ENCODE measurements around the gene AOPEP.

DNA sequence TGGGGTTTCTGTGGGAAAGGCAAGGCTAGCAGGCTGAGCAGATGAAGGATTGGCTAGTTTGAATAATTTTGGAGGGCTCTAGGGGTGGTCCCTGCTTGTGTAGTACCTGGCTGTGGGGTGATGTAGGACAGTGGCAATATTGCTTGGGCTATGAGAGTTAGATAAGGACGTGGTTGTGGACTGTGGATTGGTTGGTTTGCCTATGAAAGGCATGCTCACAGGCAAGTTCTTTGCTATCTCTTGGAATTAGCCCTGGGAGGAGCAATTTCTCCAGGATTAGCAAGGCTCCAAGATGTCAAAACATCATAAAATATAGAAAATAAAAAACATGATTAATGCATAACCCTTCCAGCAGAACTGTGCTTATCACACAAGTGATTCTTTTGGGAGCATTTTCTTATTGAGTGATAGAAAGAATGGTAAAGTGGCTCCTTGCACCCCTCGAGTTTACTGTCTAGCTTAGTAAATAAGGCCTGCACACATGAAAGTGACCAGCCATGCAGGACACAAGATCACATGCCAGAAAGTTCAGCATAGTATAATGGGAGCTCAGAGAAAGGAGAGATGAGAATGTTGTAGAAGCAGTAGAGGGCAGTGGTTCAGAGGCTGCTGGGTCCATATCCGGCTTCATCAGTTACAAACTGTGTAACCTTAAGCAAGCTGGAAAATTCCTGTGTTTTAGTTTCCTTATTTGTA lies 13.8 kb downstream of the AOPEP start:
- TF ChIP-seq, protein P1, sequence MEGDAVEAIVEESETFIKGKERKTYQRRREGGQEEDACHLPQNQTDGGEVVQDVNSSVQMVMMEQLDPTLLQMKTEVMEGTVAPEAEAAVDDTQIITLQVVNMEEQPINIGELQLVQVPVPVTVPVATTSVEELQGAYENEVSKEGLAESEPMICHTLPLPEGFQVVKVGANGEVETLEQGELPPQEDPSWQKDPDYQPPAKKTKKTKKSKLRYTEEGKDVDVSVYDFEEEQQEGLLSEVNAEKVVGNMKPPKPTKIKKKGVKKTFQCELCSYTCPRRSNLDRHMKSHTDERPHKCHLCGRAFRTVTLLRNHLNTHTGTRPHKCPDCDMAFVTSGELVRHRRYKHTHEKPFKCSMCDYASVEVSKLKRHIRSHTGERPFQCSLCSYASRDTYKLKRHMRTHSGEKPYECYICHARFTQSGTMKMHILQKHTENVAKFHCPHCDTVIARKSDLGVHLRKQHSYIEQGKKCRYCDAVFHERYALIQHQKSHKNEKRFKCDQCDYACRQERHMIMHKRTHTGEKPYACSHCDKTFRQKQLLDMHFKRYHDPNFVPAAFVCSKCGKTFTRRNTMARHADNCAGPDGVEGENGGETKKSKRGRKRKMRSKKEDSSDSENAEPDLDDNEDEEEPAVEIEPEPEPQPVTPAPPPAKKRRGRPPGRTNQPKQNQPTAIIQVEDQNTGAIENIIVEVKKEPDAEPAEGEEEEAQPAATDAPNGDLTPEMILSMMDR (IDR thresholded peaks at IDR 0.05): no peak
- TF ChIP-seq POLR2AphosphoS5 (IDR thresholded peaks at IDR 0.05) (no peak), EP300 (IDR thresholded peaks at IDR 0.05) (no peak), POLR2A (IDR thresholded peaks at IDR 0.05) (no peak)

Measured in upper lobe of left lung (tissue), 4 donors.